ENCODE measurements around the gene ADRM1. TPM values are rescaled to one million over a fixed set of nuclear protein-coding genes. Genes with fewer than 3 reads are reported as not detected.
A peak's percentile ranks its signal among the peaks of the same experiment; 100 is the strongest.

The ADRM1 gene
- total RNA-seq, 1 donor from 2014 or later = 87.2 TPM

GRCh38 chr20:62356589-62357186 is 53.9 kb downstream of the ADRM1 start:
- Mint-ChIP-seq H3K4me3 (ENCODE audit: unreplicated experiment) (peak overlapping the region; percentile 53), H3K36me3 (ENCODE audit: low read depth) (no peaks in the 10 kb centered on the region), H3K9me3 (ENCODE audit: low read depth) (no peaks in the 10 kb centered on the region), H3K27me3 (ENCODE audit: low read depth) (no peaks in the 10 kb centered on the region), H3K27ac (ENCODE audit: unreplicated experiment) (peak overlapping the region; percentile 92), H3K4me1 (ENCODE audit: low read depth) (peaks cover 58% of the 10 kb centered on the region)
- TF ChIP-seq CTCF (IDR thresholded peaks at IDR 0.05) = no peak
- no peak for DNase-seq (ENCODE audit: low spot score)

GRCh38 chr20:62357187-62357667 is 54.4 kb downstream of the ADRM1 start:
- Mint-ChIP-seq H3K27ac (ENCODE audit: unreplicated experiment) (peak overlapping the region; percentile 92), H3K4me3 (ENCODE audit: unreplicated experiment) (peak overlapping the region; percentile 42), H3K9me3 (ENCODE audit: low read depth) (no peaks in the 10 kb centered on the region), H3K27me3 (ENCODE audit: low read depth) (no peaks in the 10 kb centered on the region), H3K4me1 (ENCODE audit: low read depth) (peaks cover 63% of the 10 kb centered on the region), H3K36me3 (ENCODE audit: low read depth) (peaks cover 1% of the 10 kb centered on the region)
- no peak for DNase-seq (ENCODE audit: low spot score)
- no peak for TF ChIP-seq CTCF (IDR thresholded peaks at IDR 0.05)

GRCh38 chr20:62357681-62358080 is 54.9 kb downstream of the ADRM1 start:
- H3K4me1 Mint-ChIP-seq (ENCODE audit: low read depth) = peaks cover 68% of the 10 kb centered on the region
- no peak for TF ChIP-seq CTCF (IDR thresholded peaks at IDR 0.05)
- DNase-seq (ENCODE audit: low spot score) = no peak
- peak overlapping the region; percentile 92 for H3K27ac Mint-ChIP-seq (ENCODE audit: unreplicated experiment)
- H3K9me3 Mint-ChIP-seq (ENCODE audit: low read depth) = no peaks in the 10 kb centered on the region
- H3K4me3 Mint-ChIP-seq (ENCODE audit: unreplicated experiment) = no peak overlapping the region
- peaks cover 1% of the 10 kb centered on the region for H3K36me3 Mint-ChIP-seq (ENCODE audit: low read depth)
- no peaks in the 10 kb centered on the region for H3K27me3 Mint-ChIP-seq (ENCODE audit: low read depth)

Small RNA genes within 50 kb of the gene (microRNA-seq; reads per million reads assigned to microRNA genes)
- gene MIR4758 (ENCODE audit: borderline number of aligned reads) = not detected

Other genes starting within 250 kb of the ADRM1 start
- gene TAF4, start 237.1 kb upstream of the ADRM1 start, total RNA-seq = 11.5 to 16.3 TPM (median 14.8 TPM) in 3 replicates
- 37.3 to 51.9 TPM (median 48.6 TPM) in 3 replicates for gene LSM14B, start 180.5 kb upstream of the ADRM1 start, total RNA-seq
- 218 to 238 TPM (median 226 TPM) in 3 replicates for gene PSMA7, start 159.6 kb upstream of the ADRM1 start, total RNA-seq
- 13.3 to 14.8 TPM (median 13.4 TPM) in 3 replicates for gene SS18L1, start 159.2 kb upstream of the ADRM1 start, total RNA-seq
- gene MTG2, start 120.0 kb upstream of the ADRM1 start, total RNA-seq = 22.3 to 28.3 TPM (median 22.6 TPM) in 3 replicates
- gene HRH3, start 82.7 kb upstream of the ADRM1 start, total RNA-seq = not detected in 3 replicates
- 44.4 to 49.0 TPM (median 48.3 TPM) in 3 replicates for gene OSBPL2, start 64.5 kb upstream of the ADRM1 start, total RNA-seq
- gene LAMA5, start 64.3 kb downstream of the ADRM1 start, total RNA-seq = 156 to 368 TPM (median 355 TPM) in 3 replicates
- gene RPS21, start 84.1 kb downstream of the ADRM1 start, total RNA-seq = 830 to 911 TPM (median 873 TPM) in 3 replicates
- gene CABLES2, start 104.3 kb downstream of the ADRM1 start, total RNA-seq = 6.4 to 7.8 TPM (median 6.5 TPM) in 3 replicates
- not detected in 3 replicates for gene RBBP8NL, start 124.5 kb downstream of the ADRM1 start, total RNA-seq
- gene GATA5, start 173.0 kb downstream of the ADRM1 start, total RNA-seq = not detected in 3 replicates

Data from chondrocyte (in vitro differentiated cells).